ENCODE measurements around the gene KCNC1. TPM values are rescaled to one million over a fixed set of nuclear protein-coding genes. Genes with fewer than 3 reads are reported as not detected.

The KCNC1 gene
- total RNA-seq, 4 donors from 2014 or later: not detected

DNA sequence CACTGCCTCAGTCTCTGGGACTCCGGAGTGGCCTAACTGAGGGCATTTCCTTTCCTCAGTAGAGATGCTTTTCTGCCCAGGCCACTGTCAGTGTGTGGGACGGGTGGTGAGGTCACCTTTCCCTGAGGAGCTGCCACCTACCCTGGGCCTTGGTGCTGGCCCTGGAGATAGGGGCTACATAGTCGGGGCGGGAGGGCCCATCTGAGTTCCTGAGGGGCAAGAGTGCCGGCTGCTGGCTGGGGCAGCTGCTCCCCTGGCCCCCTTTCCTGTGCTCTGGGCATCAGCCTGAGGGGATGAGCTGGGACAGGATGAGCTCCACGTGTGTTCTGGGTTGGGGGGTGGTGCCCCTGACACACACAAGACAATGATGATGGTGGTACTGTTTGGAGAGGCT lies 5.4 kb downstream of the KCNC1 start:
- TF ChIP-seq POLR2A (IDR thresholded peaks at IDR 0.05) (no peak), EP300 (IDR thresholded peaks at IDR 0.05) (no peak)
- TF ChIP-seq, protein P1, sequence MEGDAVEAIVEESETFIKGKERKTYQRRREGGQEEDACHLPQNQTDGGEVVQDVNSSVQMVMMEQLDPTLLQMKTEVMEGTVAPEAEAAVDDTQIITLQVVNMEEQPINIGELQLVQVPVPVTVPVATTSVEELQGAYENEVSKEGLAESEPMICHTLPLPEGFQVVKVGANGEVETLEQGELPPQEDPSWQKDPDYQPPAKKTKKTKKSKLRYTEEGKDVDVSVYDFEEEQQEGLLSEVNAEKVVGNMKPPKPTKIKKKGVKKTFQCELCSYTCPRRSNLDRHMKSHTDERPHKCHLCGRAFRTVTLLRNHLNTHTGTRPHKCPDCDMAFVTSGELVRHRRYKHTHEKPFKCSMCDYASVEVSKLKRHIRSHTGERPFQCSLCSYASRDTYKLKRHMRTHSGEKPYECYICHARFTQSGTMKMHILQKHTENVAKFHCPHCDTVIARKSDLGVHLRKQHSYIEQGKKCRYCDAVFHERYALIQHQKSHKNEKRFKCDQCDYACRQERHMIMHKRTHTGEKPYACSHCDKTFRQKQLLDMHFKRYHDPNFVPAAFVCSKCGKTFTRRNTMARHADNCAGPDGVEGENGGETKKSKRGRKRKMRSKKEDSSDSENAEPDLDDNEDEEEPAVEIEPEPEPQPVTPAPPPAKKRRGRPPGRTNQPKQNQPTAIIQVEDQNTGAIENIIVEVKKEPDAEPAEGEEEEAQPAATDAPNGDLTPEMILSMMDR (IDR thresholded peaks at IDR 0.05): no peak
- H3K27me3 ChIP-seq: peaks cover 0 to 65% of the 10 kb centered on the region in 2 donors
- DNase-seq (ENCODE audit: low spot score in 2 of 2): no peak

DNA sequence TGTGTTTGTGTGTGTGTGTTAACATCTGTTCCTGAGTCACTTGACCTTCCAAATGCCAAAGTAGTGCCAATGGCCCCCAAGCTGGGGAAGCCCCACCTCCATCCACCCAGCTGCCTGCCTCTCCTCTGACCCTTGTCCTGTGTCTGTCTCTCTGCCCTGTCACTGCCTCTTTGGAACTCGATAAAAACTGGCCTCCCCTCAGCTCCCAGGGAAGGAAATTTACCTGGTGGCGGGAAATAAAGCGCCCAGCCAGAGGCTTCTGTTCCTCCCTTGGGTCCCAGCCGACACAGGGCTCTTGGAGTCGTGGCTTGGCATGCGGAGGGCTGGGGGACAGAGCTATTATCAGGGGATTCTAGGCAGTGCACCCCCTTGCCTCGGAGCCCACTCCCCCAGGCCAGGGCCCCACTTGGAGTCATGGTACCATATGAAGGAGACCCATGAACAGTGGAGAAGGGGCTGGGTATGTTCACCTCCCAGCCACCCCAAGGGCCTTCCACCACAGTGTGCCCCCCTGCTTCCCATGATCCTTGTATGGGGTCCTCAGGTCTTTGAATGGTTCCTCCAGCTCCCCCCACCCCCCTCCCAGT lies 6.2 kb downstream of the KCNC1 start:
- DNase-seq (ENCODE audit: low spot score in 2 of 2): no peak

More for the DNA sequence above, 5.4 kb downstream of the KCNC1 start:
- Histone ChIP-seq H3K36me3 (no peaks in the 10 kb centered on the region), H3K27ac (no peak overlapping the region), H3K4me1 (peaks cover 0 to 16% (median 5%) of the 10 kb centered on the region in 4 donors), H3K9me3 (no peaks in the 10 kb centered on the region), H3K4me3 (no peak overlapping the region)
- 0 to 57% methylated on average over 1 to 5 of the region's 6 CpGs for WGBS, 2 donors

DNA sequence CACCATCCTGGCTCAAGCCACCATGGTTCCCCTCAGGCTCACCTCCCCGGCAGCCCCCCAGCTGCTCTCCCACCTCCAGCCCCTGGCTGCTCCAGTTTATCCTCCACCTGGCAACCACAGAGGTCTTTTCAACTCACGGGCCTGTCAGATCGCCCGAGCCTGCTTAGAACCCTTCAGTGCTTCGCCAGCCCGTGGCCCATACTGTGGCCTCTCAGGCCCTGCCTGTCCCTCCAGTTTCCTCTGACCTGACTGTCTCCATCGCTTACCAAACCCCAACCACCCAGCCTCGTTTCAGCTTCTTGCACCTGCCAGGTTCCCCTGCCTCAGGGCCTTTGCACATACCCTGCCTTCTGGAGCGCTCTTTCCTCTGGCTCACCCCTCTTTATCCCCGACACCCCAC lies 6.9 kb downstream of the KCNC1 start:
- Histone ChIP-seq H3K27ac (no peak overlapping the region), H3K4me1 (peaks cover 0 to under 1% (median 0%) of the 10 kb centered on the region in 4 donors), H3K36me3 (no peaks in the 10 kb centered on the region), H3K9me3 (no peaks in the 10 kb centered on the region), H3K4me3 (no peak overlapping the region), H3K27me3 (peaks cover 0 to 49% of the 10 kb centered on the region in 2 donors)
- WGBS, 2 donors: 91 to 92% methylated on average over 10 of the region's 10 CpGs
- DNase-seq (ENCODE audit: low spot score in 2 of 2): no peak
- TF ChIP-seq EP300 (IDR thresholded peaks at IDR 0.05): no peak
- TF ChIP-seq, protein P1 (IDR thresholded peaks at IDR 0.05): no peak
- TF ChIP-seq POLR2A (IDR thresholded peaks at IDR 0.05): no peak

More for the DNA sequence above, 6.2 kb downstream of the KCNC1 start:
- no peaks in the 10 kb centered on the region for H3K36me3 ChIP-seq
- peaks cover 0 to 57% of the 10 kb centered on the region in 2 donors for H3K27me3 ChIP-seq
- peaks cover 0 to 8% (median 0%) of the 10 kb centered on the region in 4 donors for H3K4me1 ChIP-seq
- H3K9me3 ChIP-seq: no peaks in the 10 kb centered on the region
- no peak overlapping the region for H3K27ac ChIP-seq
- 64 to 80% methylated on average over 4 to 7 of the region's 7 CpGs for WGBS, 2 donors
- TF ChIP-seq, protein P1 (IDR thresholded peaks at IDR 0.05): no peak
- no peak for TF ChIP-seq POLR2A (IDR thresholded peaks at IDR 0.05)
- no peak for TF ChIP-seq EP300 (IDR thresholded peaks at IDR 0.05)
- no peak overlapping the region for H3K4me3 ChIP-seq

DNA sequence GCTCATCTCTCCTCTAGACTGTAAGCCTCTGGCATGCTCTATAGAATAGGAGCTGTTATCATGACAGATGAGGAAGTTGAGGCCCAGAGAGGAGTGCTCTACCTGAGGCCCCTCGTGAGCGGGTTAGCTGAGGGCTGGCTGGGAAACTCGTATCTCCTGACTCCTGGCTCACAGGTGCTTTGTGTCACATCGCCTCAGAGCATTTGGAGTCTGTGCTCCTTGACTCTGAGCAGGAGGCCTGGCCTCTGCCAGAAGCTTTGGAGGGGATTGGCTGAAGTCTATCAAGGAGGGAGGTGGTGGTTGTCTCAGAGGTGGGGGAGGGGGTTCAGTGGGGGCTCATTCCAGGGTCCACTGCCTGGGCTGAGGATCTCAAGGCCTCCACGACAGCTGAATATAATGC lies 7.4 kb downstream of the KCNC1 start:
- H3K4me3 ChIP-seq: no peak overlapping the region
- WGBS, 2 donors: 74 to 83% methylated on average over 5 of the region's 5 CpGs
- DNase-seq (ENCODE audit: low spot score in 2 of 2): no peak

More for the DNA sequence above, 7.4 kb downstream of the KCNC1 start:
- H3K4me1 ChIP-seq: no peaks in the 10 kb centered on the region
- no peak overlapping the region for H3K27ac ChIP-seq
- H3K36me3 ChIP-seq: no peaks in the 10 kb centered on the region
- TF ChIP-seq EP300 (IDR thresholded peaks at IDR 0.05): no peak
- TF ChIP-seq, protein P1 (IDR thresholded peaks at IDR 0.05): no peak
- no peak for TF ChIP-seq POLR2A (IDR thresholded peaks at IDR 0.05)
- H3K27me3 ChIP-seq: peaks cover 0 to 44% of the 10 kb centered on the region in 2 donors
- H3K9me3 ChIP-seq: no peaks in the 10 kb centered on the region

All from tibial nerve (tissue), 4 donors.